Fibroblast of mammary gland (primary cell): ENCODE data around the gene CRADD.

Source experiments
- DNase-seq: peaks from one replicate; pipeline ENCODE4 v3.0.0-alpha.2; 2010; ENCODE audit warnings: low read depth
- H3K4me3 ChIP-seq: 2 replicates; pipeline ENCODE4 v1.5.1; 2011; ENCODE audit warnings: low read depth, mild to moderate bottlenecking, low read length, moderate library complexity; ENCODE audit not compliant: control insufficient read depth
- TF ChIP-seq, protein P1 (sequence below): conservative IDR thresholded peaks from 2 replicates; pipeline ENCODE4 v1.5.1; 2011; ENCODE audit warnings: low read depth, low read length, inconsistent platforms; ENCODE audit not compliant: control insufficient read depth, insufficient read depth

The CRADD gene

DNA sequence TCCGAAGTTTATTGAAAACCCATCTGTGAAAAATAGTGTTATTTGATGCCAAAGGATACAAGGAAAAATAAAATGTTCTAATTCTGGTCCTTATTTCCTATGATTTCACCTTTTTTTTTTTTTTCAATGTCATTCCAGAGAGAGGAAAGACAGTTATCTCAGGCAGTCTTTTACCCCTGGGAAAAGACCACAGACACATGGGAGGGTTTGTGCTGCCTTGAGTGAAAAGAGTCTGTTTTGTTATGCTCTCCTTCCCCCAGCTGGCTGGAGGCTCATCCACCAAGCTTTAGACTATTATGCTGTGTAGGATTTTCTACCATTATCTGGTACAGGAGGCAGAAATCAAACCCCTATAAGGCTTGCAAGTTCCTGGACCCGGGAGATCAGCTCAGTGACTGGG lies 151.8 kb downstream of the CRADD start:
- no peak for DNase-seq
- TF ChIP-seq, protein P1, sequence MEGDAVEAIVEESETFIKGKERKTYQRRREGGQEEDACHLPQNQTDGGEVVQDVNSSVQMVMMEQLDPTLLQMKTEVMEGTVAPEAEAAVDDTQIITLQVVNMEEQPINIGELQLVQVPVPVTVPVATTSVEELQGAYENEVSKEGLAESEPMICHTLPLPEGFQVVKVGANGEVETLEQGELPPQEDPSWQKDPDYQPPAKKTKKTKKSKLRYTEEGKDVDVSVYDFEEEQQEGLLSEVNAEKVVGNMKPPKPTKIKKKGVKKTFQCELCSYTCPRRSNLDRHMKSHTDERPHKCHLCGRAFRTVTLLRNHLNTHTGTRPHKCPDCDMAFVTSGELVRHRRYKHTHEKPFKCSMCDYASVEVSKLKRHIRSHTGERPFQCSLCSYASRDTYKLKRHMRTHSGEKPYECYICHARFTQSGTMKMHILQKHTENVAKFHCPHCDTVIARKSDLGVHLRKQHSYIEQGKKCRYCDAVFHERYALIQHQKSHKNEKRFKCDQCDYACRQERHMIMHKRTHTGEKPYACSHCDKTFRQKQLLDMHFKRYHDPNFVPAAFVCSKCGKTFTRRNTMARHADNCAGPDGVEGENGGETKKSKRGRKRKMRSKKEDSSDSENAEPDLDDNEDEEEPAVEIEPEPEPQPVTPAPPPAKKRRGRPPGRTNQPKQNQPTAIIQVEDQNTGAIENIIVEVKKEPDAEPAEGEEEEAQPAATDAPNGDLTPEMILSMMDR = no peak
- no peak overlapping the region for H3K4me3 ChIP-seq

- TF ChIP-seq, protein P1 = no peak
- DNase-seq = no peak
- no peak overlapping the region for H3K4me3 ChIP-seq
Measured at GRCh38 chr12:93831374-93831773, 154.2 kb downstream of the CRADD start.

DNA sequence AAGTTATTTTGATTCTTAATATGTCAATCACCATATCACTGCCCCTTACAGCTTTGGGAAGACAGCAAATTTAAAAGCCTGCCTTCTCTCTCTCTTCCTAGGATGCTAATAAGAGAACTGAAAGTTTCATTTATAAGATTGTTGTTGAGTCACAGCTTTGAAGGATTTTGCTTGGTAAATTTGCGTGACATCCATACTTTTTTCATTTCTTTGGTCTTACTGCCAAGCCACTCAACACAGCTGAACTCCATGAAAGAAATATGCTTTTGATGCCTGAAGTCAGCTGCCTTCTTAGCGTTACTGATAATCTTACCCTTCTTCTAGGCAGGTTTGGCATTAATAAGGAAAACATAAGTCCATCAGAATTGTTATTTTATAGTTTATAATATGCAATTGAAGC lies 155.0 kb downstream of the CRADD start:
- TF ChIP-seq, protein P1 = no peak
- no peak overlapping the region for H3K4me3 ChIP-seq
- DNase-seq = no peak

DNA sequence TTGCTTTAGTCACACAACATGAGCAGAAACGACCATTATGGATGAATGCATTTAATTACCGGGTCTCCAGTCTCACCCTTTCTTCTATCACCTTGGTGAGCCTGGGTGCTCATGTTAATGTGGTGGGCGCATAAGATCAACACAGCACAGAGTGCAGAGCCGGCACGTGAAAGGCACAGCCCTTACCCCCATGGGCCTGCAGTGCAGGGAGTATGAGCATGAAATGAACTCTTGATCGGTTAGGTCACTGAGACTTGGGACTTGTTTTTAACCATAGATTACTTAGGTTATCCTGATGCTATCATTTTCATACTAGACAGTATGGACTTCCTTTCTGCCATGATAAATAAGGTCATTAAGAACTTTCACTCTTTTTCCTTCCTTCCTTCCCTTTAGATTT lies 156.8 kb downstream of the CRADD start:
- DNase-seq = no peak

DNA sequence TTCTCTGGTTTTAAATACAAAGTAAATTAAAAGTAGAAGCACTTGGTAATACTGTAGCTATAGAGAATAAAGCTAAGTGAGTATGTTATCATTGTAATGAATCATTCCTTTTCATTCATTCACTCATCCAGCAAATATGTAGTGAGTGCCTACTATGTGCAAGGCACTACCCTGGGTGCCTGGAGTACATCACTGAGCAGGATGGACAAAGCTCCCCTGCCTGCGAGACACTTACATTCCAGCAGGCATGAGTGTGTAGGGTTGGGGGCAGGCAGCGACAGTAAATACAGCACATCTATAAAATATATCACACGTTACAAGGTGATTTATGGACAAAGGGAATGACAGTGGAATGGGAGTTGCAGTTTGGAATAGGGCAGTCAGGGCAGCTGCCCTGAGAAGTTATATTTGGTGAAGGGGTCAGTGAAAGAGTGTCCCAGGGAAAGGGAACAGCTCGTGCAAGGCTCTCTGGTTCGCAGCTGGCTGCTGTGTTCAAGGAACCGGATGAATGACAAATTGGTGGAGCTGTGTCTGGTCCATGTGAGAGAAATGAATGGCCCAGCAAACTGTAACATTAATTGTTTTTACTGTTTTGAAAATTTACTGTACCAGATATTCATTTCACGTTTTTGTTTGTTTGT lies 159.6 kb downstream of the CRADD start:
- TF ChIP-seq, protein P1 = no peak
- no peak overlapping the region for H3K4me3 ChIP-seq
- no peak for DNase-seq

More for the DNA sequence above, 156.8 kb downstream of the CRADD start:
- H3K4me3 ChIP-seq = no peak overlapping the region
- TF ChIP-seq, protein P1 = no peak

- H3K4me3 ChIP-seq = no peak overlapping the region
- TF ChIP-seq, protein P1 = no peak
- no peak for DNase-seq
Measured at GRCh38 chr12:93838193-93838592, 161.0 kb downstream of the CRADD start.

DNA sequence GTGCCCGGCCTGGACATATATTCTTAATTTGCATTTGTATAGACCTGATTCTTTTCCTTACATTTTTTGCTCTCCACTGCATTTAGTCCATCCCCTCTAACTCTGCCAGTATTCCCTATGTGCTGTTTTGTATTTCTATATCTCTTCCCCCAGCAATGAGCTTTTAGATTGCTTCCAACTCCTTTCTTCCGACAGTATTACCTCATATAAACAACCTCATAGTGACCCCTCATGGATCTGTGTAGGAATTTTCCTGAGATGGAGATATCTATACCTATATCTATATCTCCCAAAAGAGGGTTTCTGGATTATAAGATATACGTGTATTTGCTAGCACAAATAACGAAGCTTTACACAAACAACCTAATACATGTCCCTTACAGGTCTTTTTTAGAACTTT lies 161.9 kb downstream of the CRADD start:
- no peak overlapping the region for H3K4me3 ChIP-seq
- DNase-seq = no peak
- TF ChIP-seq, protein P1 = no peak
